Activated naive CD8-positive, alpha-beta T cell treated with anti-CD3 and anti-CD28 coated beads, Interleukin-2, amount 50 U/mL, for 24 hours (primary cell): ENCODE data around the gene LGALS4.
"Not testable (repeated sequence)": the region's sequence is repeated elsewhere in the genome, so short reads cannot be mapped to it uniquely, and the experiment has no call there.

ENCODE experiments used
- ATAC-seq: fragments of 150-1000 bp; cut with Tn5 transposase; one replicate; pipeline ENCODE4 v1.10.0; 2021
- DNase-seq: peaks from one replicate; pipeline ENCODE4 v3.0.0; 2021
- H3K27ac Mint-ChIP-seq: one replicate; pipeline ENCODE4 v1.8.0; 2021; ENCODE audit warnings: mild to moderate bottlenecking, mixed read lengths
- H3K27me3 Mint-ChIP-seq: one replicate; pipeline ENCODE4 v1.8.0; 2021; ENCODE audit warnings: mixed read lengths
- H3K36me3 Mint-ChIP-seq: one replicate; pipeline ENCODE4 v1.8.0; 2021; ENCODE audit warnings: low read depth, mixed read lengths
- H3K4me1 Mint-ChIP-seq: one replicate; pipeline ENCODE4 v1.8.0; 2021; ENCODE audit warnings: mixed read lengths
- H3K4me3 Mint-ChIP-seq: one replicate; pipeline ENCODE4 v1.8.0; 2021; ENCODE audit warnings: mild to moderate bottlenecking, moderate library complexity, mixed read lengths
- H3K9me3 Mint-ChIP-seq: one replicate; pipeline ENCODE4 v1.8.0; 2021; ENCODE audit warnings: mixed read lengths

Gene LGALS4

GRCh38 chr19:38799104-38799503 is 13.6 kb downstream of the LGALS4 start:
- Mint-ChIP-seq H3K27ac (no peak overlapping the region), H3K9me3 (no peaks in the 10 kb centered on the region), H3K36me3 (no peaks in the 10 kb centered on the region), H3K4me1 (peaks cover 3% of the 10 kb centered on the region), H3K27me3 (no peaks in the 10 kb centered on the region), H3K4me3 (no peak overlapping the region)
- ATAC-seq (no peak), DNase-seq (no peak)

- not testable (repeated sequence) for H3K27ac Mint-ChIP-seq, H3K9me3 Mint-ChIP-seq, DNase-seq, H3K36me3 Mint-ChIP-seq, ATAC-seq, H3K4me1 Mint-ChIP-seq, H3K27me3 Mint-ChIP-seq, H3K4me3 Mint-ChIP-seq
Observed at GRCh38 chr19:38797781-38798180, 15.0 kb downstream of the LGALS4 start.

- H3K27ac Mint-ChIP-seq = no peak overlapping the region
- no peaks in the 10 kb centered on the region for H3K36me3 Mint-ChIP-seq
- no peaks in the 10 kb centered on the region for H3K27me3 Mint-ChIP-seq
- H3K4me3 Mint-ChIP-seq = no peak overlapping the region
- no peak for ATAC-seq
- DNase-seq = no peak
- H3K4me1 Mint-ChIP-seq = peaks cover 7% of the 10 kb centered on the region
- H3K9me3 Mint-ChIP-seq = no peaks in the 10 kb centered on the region
Observed at GRCh38 chr19:38796154-38796553, 16.6 kb downstream of the LGALS4 start.

GRCh38 chr19:38795549-38795948 is 17.2 kb downstream of the LGALS4 start:
- no peak overlapping the region for H3K27ac Mint-ChIP-seq
- no peaks in the 10 kb centered on the region for H3K36me3 Mint-ChIP-seq
- H3K9me3 Mint-ChIP-seq = no peaks in the 10 kb centered on the region
- no peak overlapping the region for H3K4me3 Mint-ChIP-seq
- no peaks in the 10 kb centered on the region for H3K27me3 Mint-ChIP-seq
- no peak for ATAC-seq
- peaks cover 7% of the 10 kb centered on the region for H3K4me1 Mint-ChIP-seq
- DNase-seq = no peak

GRCh38 chr19:38793671-38794070 is 19.1 kb downstream of the LGALS4 start:
- DNase-seq = no peak
- no peak for ATAC-seq
- H3K4me3 Mint-ChIP-seq = no peak overlapping the region
- H3K4me1 Mint-ChIP-seq = peaks cover 4% of the 10 kb centered on the region
- H3K27ac Mint-ChIP-seq = no peak overlapping the region
- no peaks in the 10 kb centered on the region for H3K27me3 Mint-ChIP-seq
- H3K36me3 Mint-ChIP-seq = no peaks in the 10 kb centered on the region
- H3K9me3 Mint-ChIP-seq = no peaks in the 10 kb centered on the region

GRCh38 chr19:38793177-38793576 is 19.6 kb downstream of the LGALS4 start:
- Mint-ChIP-seq H3K36me3 (no peaks in the 10 kb centered on the region), H3K4me1 (peaks cover 4% of the 10 kb centered on the region), H3K9me3 (no peaks in the 10 kb centered on the region), H3K27ac (no peak overlapping the region), H3K4me3 (no peak overlapping the region), H3K27me3 (no peaks in the 10 kb centered on the region)
- DNase-seq = no peak
- no peak for ATAC-seq

GRCh38 chr19:38792250-38793111 is 20.3 kb downstream of the LGALS4 start:
- H3K36me3 Mint-ChIP-seq = no peaks in the 10 kb centered on the region
- H3K4me3 Mint-ChIP-seq = no peak overlapping the region
- H3K9me3 Mint-ChIP-seq = no peaks in the 10 kb centered on the region
- no peaks in the 10 kb centered on the region for H3K27me3 Mint-ChIP-seq
- peaks cover 4% of the 10 kb centered on the region for H3K4me1 Mint-ChIP-seq
- ATAC-seq = peak; percentile 30
- DNase-seq = peak; percentile 60
- H3K27ac Mint-ChIP-seq = no peak overlapping the region

GRCh38 chr19:38791451-38792064 is 21.2 kb downstream of the LGALS4 start:
- not testable (repeated sequence) for H3K4me3 Mint-ChIP-seq, H3K9me3 Mint-ChIP-seq, H3K4me1 Mint-ChIP-seq, H3K27ac Mint-ChIP-seq, DNase-seq, H3K27me3 Mint-ChIP-seq, H3K36me3 Mint-ChIP-seq
- peak; percentile 86 for ATAC-seq

- H3K27me3 Mint-ChIP-seq, ATAC-seq, H3K4me3 Mint-ChIP-seq, H3K9me3 Mint-ChIP-seq, DNase-seq, H3K4me1 Mint-ChIP-seq, H3K36me3 Mint-ChIP-seq, H3K27ac Mint-ChIP-seq: not testable (repeated sequence)
Observed at GRCh38 chr19:38790507-38791403, 22.0 kb downstream of the LGALS4 start.

- no peaks in the 10 kb centered on the region for H3K36me3 Mint-ChIP-seq
- H3K27me3 Mint-ChIP-seq = no peaks in the 10 kb centered on the region
- no peak for ATAC-seq
- no peak for DNase-seq
- no peak within 1 kb of the TSS for H3K4me3 Mint-ChIP-seq
- H3K9me3 Mint-ChIP-seq = no peaks in the 10 kb centered on the region
- H3K4me1 Mint-ChIP-seq = peaks cover 6% of the 10 kb centered on the region
- no peak within 1 kb of the TSS for H3K27ac Mint-ChIP-seq
Observed at GRCh38 chr19:38788478-38789243, 24.1 kb downstream of the LGALS4 start, which contains the start of gene LGALS7B. Gene LGALS7B (plus strand): TSS chr19:38789200. CDS start chr19:38789227, 27 bp downstream.

GRCh38 chr19:38786572-38787265 is 26.0 kb downstream of the LGALS4 start:
- H3K27ac Mint-ChIP-seq = no peak overlapping the region
- H3K4me3 Mint-ChIP-seq = no peak overlapping the region
- no peaks in the 10 kb centered on the region for H3K36me3 Mint-ChIP-seq
- no peak for DNase-seq
- no peaks in the 10 kb centered on the region for H3K27me3 Mint-ChIP-seq
- peaks cover 2% of the 10 kb centered on the region for H3K4me1 Mint-ChIP-seq
- no peak for ATAC-seq
- no peaks in the 10 kb centered on the region for H3K9me3 Mint-ChIP-seq

- not testable (repeated sequence) for DNase-seq, H3K27ac Mint-ChIP-seq, H3K4me1 Mint-ChIP-seq, H3K27me3 Mint-ChIP-seq, H3K9me3 Mint-ChIP-seq, H3K4me3 Mint-ChIP-seq, H3K36me3 Mint-ChIP-seq, ATAC-seq
Observed at GRCh38 chr19:38786061-38786460, 26.7 kb downstream of the LGALS4 start.

- no peaks in the 10 kb centered on the region for H3K9me3 Mint-ChIP-seq
- H3K36me3 Mint-ChIP-seq = no peaks in the 10 kb centered on the region
- ATAC-seq (no peak), DNase-seq (no peak)
- H3K27ac Mint-ChIP-seq = no peak overlapping the region
- H3K27me3 Mint-ChIP-seq = peaks cover 5% of the 10 kb centered on the region
- H3K4me3 Mint-ChIP-seq = no peak overlapping the region
- peaks cover 2% of the 10 kb centered on the region for H3K4me1 Mint-ChIP-seq
Observed at GRCh38 chr19:38785187-38785699, 27.5 kb downstream of the LGALS4 start.
